HG02642 (cell line): ENCODE results near the gene IRAK4.

Experiments
- ATAC-seq: cut with Tn5 transposase; IDR thresholded peaks from one replicate; pipeline ENCODE4 v1.9.1; 2021; ENCODE audit warnings: mild to moderate bottlenecking; ENCODE audit not compliant: unreplicated experiment, poor library complexity

The IRAK4 gene

GRCh38 chr12:43763769-43764168 is 5.0 kb downstream of the IRAK4 start:
- no peak for ATAC-seq

- no peak for ATAC-seq
Observed at GRCh38 chr12:43764528-43764927, 5.8 kb downstream of the IRAK4 start.

GRCh38 chr12:43766291-43766690 is 7.5 kb downstream of the IRAK4 start:
- ATAC-seq = no peak

- ATAC-seq = no peak
Observed at GRCh38 chr12:43776498-43776897, 17.7 kb downstream of the IRAK4 start.

- ATAC-seq = no peak
Observed at GRCh38 chr12:43786899-43787693, 28.3 kb downstream of the IRAK4 start.

- no peak for ATAC-seq
Observed at GRCh38 chr12:43789941-43790340, 31.2 kb downstream of the IRAK4 start.

- no peak for ATAC-seq
Observed at GRCh38 chr12:43795716-43796280, 37.0 kb downstream of the IRAK4 start.

- no peak for ATAC-seq
Observed at GRCh38 chr12:43797561-43798217, 38.9 kb downstream of the IRAK4 start.

- ATAC-seq = peak; percentile 18
Observed at GRCh38 chr12:43805149-43805859, 46.6 kb downstream of the IRAK4 start.

- peak; percentile 96 for ATAC-seq
Observed at GRCh38 chr12:43805860-43806736, 47.3 kb downstream of the IRAK4 start, which contains the start of gene TWF1. TSS of gene TWF1 (minus strand) at chr12:43806317. CDS start at chr12:43806245, 72 bp downstream.

- no peak for ATAC-seq
Observed at GRCh38 chr12:43806737-43807072, 48.0 kb downstream of the IRAK4 start.

GRCh38 chr12:43807386-43807785 is 48.6 kb downstream of the IRAK4 start:
- ATAC-seq = no peak

- no peak for ATAC-seq
Observed at GRCh38 chr12:43812057-43812456, 53.3 kb downstream of the IRAK4 start.

- no peak for ATAC-seq
Observed at GRCh38 chr12:43812926-43813325, 54.2 kb downstream of the IRAK4 start.

GRCh38 chr12:43815416-43815815 is 56.7 kb downstream of the IRAK4 start:
- no peak for ATAC-seq

- ATAC-seq = no peak
Observed at GRCh38 chr12:43816168-43816567, 57.4 kb downstream of the IRAK4 start.

GRCh38 chr12:43824207-43824775 is 65.5 kb downstream of the IRAK4 start:
- ATAC-seq = no peak

- no peak for ATAC-seq
Observed at GRCh38 chr12:43826681-43827080, 67.9 kb downstream of the IRAK4 start.

GRCh38 chr12:43827093-43827492 is 68.3 kb downstream of the IRAK4 start:
- ATAC-seq = no peak
